Epithelial cell of prostate (primary cell): ENCODE results near the gene PAK2.
A peak's percentile ranks its signal among the peaks of the same experiment; 100 is the strongest.
"Not testable (repeated sequence)": the region's sequence is repeated elsewhere in the genome, so short reads cannot be mapped to it uniquely, and the experiment has no call there.

Experiments used
- DNase-seq: peaks from one replicate; pipeline ENCODE4 v3.0.0-alpha.2; 2011; ENCODE audit warnings: low read depth, low spot score
- H3K27ac ChIP-seq: fragments of 450-650 bp; 2 replicates; pipeline ENCODE4 v1.5.1; 2017; ENCODE audit warnings: mild to moderate bottlenecking

The PAK2 gene

GRCh38 chr3:196837819-196838420 lies 98.3 kb downstream of the PAK2 start:
- H3K27ac ChIP-seq = no peak overlapping the region
- no peak for DNase-seq

- DNase-seq = not testable (repeated sequence)
These were observed 99.7 kb downstream of the PAK2 start for GRCh38 chr3:196839351-196839750.

GRCh38 chr3:196842567-196843434 lies 103.1 kb downstream of the PAK2 start:
- DNase-seq = no peak
- no peak overlapping the region for H3K27ac ChIP-seq

More at GRCh38 chr3:196839351-196839750, 99.7 kb downstream of the PAK2 start:
- not testable (repeated sequence) for H3K27ac ChIP-seq

GRCh38 chr3:196843435-196844110 lies 103.9 kb downstream of the PAK2 start:
- no peak for DNase-seq
- H3K27ac ChIP-seq = no peak overlapping the region

GRCh38 chr3:196844235-196845219 lies 104.9 kb downstream of the PAK2 start:
- not testable (repeated sequence) for DNase-seq, H3K27ac ChIP-seq

GRCh38 chr3:196848375-196848774 lies 108.7 kb downstream of the PAK2 start:
- not testable (repeated sequence) for H3K27ac ChIP-seq

GRCh38 chr3:196849180-196849741 lies 109.6 kb downstream of the PAK2 start:
- H3K27ac ChIP-seq = no peak overlapping the region
- no peak for DNase-seq

More at GRCh38 chr3:196848375-196848774, 108.7 kb downstream of the PAK2 start:
- not testable (repeated sequence) for DNase-seq

- not testable (repeated sequence) for DNase-seq, H3K27ac ChIP-seq
These were observed 123.3 kb downstream of the PAK2 start for GRCh38 chr3:196863000-196863399.

GRCh38 chr3:196867155-196867506 lies 127.5 kb downstream of the PAK2 start:
- peak overlapping the region; percentile 81 for H3K27ac ChIP-seq
- no peak for DNase-seq

GRCh38 chr3:196867507-196868296 lies 128.0 kb downstream of the PAK2 start, which contains the start of gene SENP5:
Gene SENP5, plus strand, starts transcription at chr3:196867920. Its CDS starts 17,262 bp downstream, at chr3:196885182.
- H3K27ac ChIP-seq = peak within 1 kb of the TSS; percentile 81
- DNase-seq = peak; percentile 50

GRCh38 chr3:196868297-196868661 lies 128.6 kb downstream of the PAK2 start:
- peak overlapping the region; percentile 81 for H3K27ac ChIP-seq
- no peak for DNase-seq

GRCh38 chr3:196872316-196872715 lies 132.7 kb downstream of the PAK2 start:
- DNase-seq = no peak

GRCh38 chr3:196874511-196875094 lies 134.9 kb downstream of the PAK2 start:
- DNase-seq, H3K27ac ChIP-seq: not testable (repeated sequence)

More at GRCh38 chr3:196872316-196872715, 132.7 kb downstream of the PAK2 start:
- H3K27ac ChIP-seq = no peak overlapping the region

- no peak overlapping the region for H3K27ac ChIP-seq
- no peak for DNase-seq
These were observed 135.6 kb downstream of the PAK2 start for GRCh38 chr3:196875258-196875657.
